Adrenal gland (tissue), 12 donors: ENCODE data around the gene NPVF. TPM values are rescaled to one million over a fixed set of nuclear protein-coding genes. Genes with fewer than 3 reads are reported as not detected.
A peak's percentile ranks its signal among the peaks of the same experiment; 100 is the strongest.

Source experiments
- DNase-seq, 7 donors: peaks; one replicate each; pipeline ENCODE4 v3.0.0-alpha.2; 2019 to 2020
- H3K27ac ChIP-seq, 5 donors: fragments of 200-600 bp; sonication (generic) in 4 of 5; 1 replicate in 3 of 5; 2 replicates in 2 of 5; pipeline versions ENCODE4 v1.5.1 to v1.8.0; 2016 to 2020; ENCODE audit warnings: mild to moderate bottlenecking in 1 of 5
- H3K27me3 ChIP-seq: fragments of 200-600 bp; 2 replicates; pipeline ENCODE4 v1.8.0; 2021
- H3K36me3 ChIP-seq, 2 donors: fragments of 200-600 bp; replicated peaks in 1 of 2; 1 replicate in 1 of 2; 2 replicates in 1 of 2; pipeline versions ENCODE4 v1.5.1 to v1.8.0; 2018 to 2022
- H3K4me1 ChIP-seq, 2 donors: fragments of 200-600 bp; replicated peaks in 1 of 2; 1 replicate in 1 of 2; 2 replicates in 1 of 2; pipeline versions ENCODE4 v1.5.1 to v1.8.0; 2018 to 2021
- H3K4me3 ChIP-seq, 4 donors: fragments of 200-600 bp; sonication (generic) in 3 of 4; one replicate each; pipeline ENCODE4 v1.5.1; 2016 to 2018
- H3K9me3 ChIP-seq, 3 donors: fragments of 200-600 bp; sonication (generic) in 1 of 3; replicated peaks in 1 of 3; 1 replicate in 2 of 3; 2 replicates in 1 of 3; pipeline versions ENCODE4 v1.5.1 to v1.8.0; 2016 to 2021
- CTCF ChIP-seq, 6 experiments: fragments of 450-650 bp in 4 of 6; fragments of 200-600 bp in 2 of 6; sonication (generic) in 1 of 6; IDR thresholded peaks; 1 replicate in 5 of 6; 2 replicates in 1 of 6; pipeline versions ENCODE4 v1.5.1 to v1.8.0; 2016 to 2021; ENCODE audit warnings: antibody characterized with exemption in 6 of 6, mild to moderate bottlenecking in 2 of 6, moderate library complexity in 1 of 6
- POLR2A ChIP-seq, 2 donors: fragments of 450-650 bp; IDR thresholded peaks; one replicate each; pipeline ENCODE4 v1.6.1; 2017; ENCODE audit warnings: antibody characterized with exemption in 2 of 2, mild to moderate bottlenecking in 2 of 2, moderate library complexity in 1 of 2
- WGBS, 4 donors: extraction: QIAGEN DNeasy Blood & Tissue Kit in 2 of 4; methylation state at CpG; one replicate each; pipeline versions ENCODE4 v1.1.5 to v1.1.7; 2013 to 2017; 5-methylcytosine and 5-hydroxymethylcytosine counted together
- intact Hi-C, 2 donors: fragments of 100-400 bp; cut with DNase I; formaldehyde crosslinking; loops; one replicate each; pipeline versions ENCODE4 v1.14.1 to v1.15.0; 2022 to 2023
- polyA plus RNA-seq, 3 donors: library from polyadenylated mRNA; stranded (reverse); fragments of 200-250 nt in 2 of 3; fragments of 350-450 nt in 1 of 3; fragmentation: Illumina TruSeq in 1 of 3; extraction: RNeasy Lipid Tissue Mini Kit (QIAGEN cat#74804) in 1 of 3; gene quantifications; one replicate each; pipeline ENCODE4 v1.2.3, GENCODE V29; 2013 to 2014
- total RNA-seq, 9 donors: library from RNA; depleted of rRNA in 4 of 9; stranded (reverse); fragments of >200 nt in 4 of 9; fragments of 120-200 nt in 1 of 9; fragmentation: NEBNext Ultra II Directional in 1 of 9; extraction: Animal tissue kit (Norgen Biotek cat#: 25700) in 1 of 9; gene quantifications; one replicate each; pipeline versions ENCODE4 v1.1.0 to v1.2.4, GENCODE V29; 2013 to 2023
- donor health status: healthy with polysubstance abuse.
- donor health status: Bipolar disorder and iron deficiency.
- donor health status: DM: yes; HTN: yes; CAD: no.
- donor health status: DM: no; HTN: no; CAD: no.
- donor health status: DM: no; HTN: no; CAD: no.
- donor health status: DM: yes; HTN: yes; CAD: no.

NPVF gene
- total and polyA plus RNA-seq, 12 donors, result not detected

- DNase-seq, result no peak
- WGBS, 4 donors, result 94 to 96% (median 95%) methylated on average over 2 of the region's 2 CpGs
- intact Hi-C loops, result no loop called here
- no peak overlapping the region for H3K4me3 ChIP-seq
- H3K4me1 ChIP-seq, result no peaks in the 10 kb centered on the region
- no peaks in the 10 kb centered on the region for H3K9me3 ChIP-seq
- H3K27me3 ChIP-seq, result no peaks in the 10 kb centered on the region
- H3K27ac ChIP-seq, result no peak overlapping the region
- no peaks in the 10 kb centered on the region for H3K36me3 ChIP-seq
- TF ChIP-seq POLR2A (IDR thresholded peaks at IDR 0.05), result no peak
- TF ChIP-seq CTCF (IDR thresholded peaks at IDR 0.05), result no peak
These were observed 7.3 kb downstream of the NPVF start for GRCh38 chr7:25221009-25221408.

- 66 to 89% (median 80%) methylated on average over 3 of the region's 3 CpGs for WGBS, 4 donors
- H3K27me3 ChIP-seq, result no peaks in the 10 kb centered on the region
- H3K4me1 ChIP-seq, result no peaks in the 10 kb centered on the region
- H3K4me3 ChIP-seq, result no peak overlapping the region
- TF ChIP-seq POLR2A (IDR thresholded peaks at IDR 0.05) (no peak), CTCF (IDR thresholded peaks at IDR 0.05) (no peak)
- H3K9me3 ChIP-seq, result no peaks in the 10 kb centered on the region
- H3K36me3 ChIP-seq, result no peaks in the 10 kb centered on the region
- H3K27ac ChIP-seq, result no peak overlapping the region
- no peak for DNase-seq
- intact Hi-C loops, result no loop called here
These were observed 10.1 kb downstream of the NPVF start for GRCh38 chr7:25218191-25218590.

- peak; percentile 52 to 85 (median 62) for TF ChIP-seq CTCF (IDR thresholded peaks at IDR 0.05)
- no peak for TF ChIP-seq POLR2A (IDR thresholded peaks at IDR 0.05)
- Histone ChIP-seq H3K27me3 (no peaks in the 10 kb centered on the region), H3K4me3 (no peak overlapping the region), H3K36me3 (no peaks in the 10 kb centered on the region), H3K4me1 (no peaks in the 10 kb centered on the region), H3K9me3 (no peaks in the 10 kb centered on the region), H3K27ac (no peak overlapping the region)
- no peak for DNase-seq
- intact Hi-C loops, result no loop called here
- WGBS, 4 donors, result 2 to 6% (median 3%) methylated on average over 2 of the region's 2 CpGs
These were observed 11.4 kb downstream of the NPVF start for GRCh38 chr7:25216837-25217236.

GRCh38 chr7:25215694-25216335 is 12.5 kb downstream of the NPVF start:
- Histone ChIP-seq H3K27me3 (no peaks in the 10 kb centered on the region), H3K9me3 (no peaks in the 10 kb centered on the region), H3K4me3 (no peak overlapping the region), H3K27ac (no peak overlapping the region), H3K36me3 (no peaks in the 10 kb centered on the region), H3K4me1 (no peaks in the 10 kb centered on the region)
- intact Hi-C loops, result no loop called here
- 51 to 67% (median 56%) methylated on average over 7 to 8 of the region's 8 CpGs for WGBS, 4 donors
- no peak for TF ChIP-seq CTCF (IDR thresholded peaks at IDR 0.05)
- no peak for TF ChIP-seq POLR2A (IDR thresholded peaks at IDR 0.05)
- no peak for DNase-seq
